Measurements from ENCODE around the gene FAM217A.

DNA sequence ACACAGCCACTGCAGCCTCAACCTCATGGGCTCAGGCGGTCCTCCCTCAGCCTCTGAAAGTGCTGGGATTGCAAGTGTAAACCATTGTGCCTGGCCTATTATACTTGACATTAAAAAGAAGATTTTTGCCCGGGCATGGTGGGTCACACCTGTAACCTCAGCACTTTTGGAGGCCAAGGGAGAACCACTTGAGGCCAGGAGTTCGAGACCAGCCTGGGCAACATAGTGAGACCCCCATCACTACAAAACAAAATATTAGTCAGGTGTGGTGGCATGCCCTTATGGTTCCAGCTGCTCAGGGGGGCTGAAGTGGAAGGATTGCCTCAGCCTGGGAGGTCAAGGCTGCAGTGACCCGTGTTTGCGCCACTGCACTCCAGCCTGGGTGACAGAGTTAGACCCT lies 42.4 kb downstream of the FAM217A start:
- TF ChIP-seq ZNF24 (IDR thresholded peaks at IDR 0.05) = no peak
- TF ChIP-seq, protein P1, sequence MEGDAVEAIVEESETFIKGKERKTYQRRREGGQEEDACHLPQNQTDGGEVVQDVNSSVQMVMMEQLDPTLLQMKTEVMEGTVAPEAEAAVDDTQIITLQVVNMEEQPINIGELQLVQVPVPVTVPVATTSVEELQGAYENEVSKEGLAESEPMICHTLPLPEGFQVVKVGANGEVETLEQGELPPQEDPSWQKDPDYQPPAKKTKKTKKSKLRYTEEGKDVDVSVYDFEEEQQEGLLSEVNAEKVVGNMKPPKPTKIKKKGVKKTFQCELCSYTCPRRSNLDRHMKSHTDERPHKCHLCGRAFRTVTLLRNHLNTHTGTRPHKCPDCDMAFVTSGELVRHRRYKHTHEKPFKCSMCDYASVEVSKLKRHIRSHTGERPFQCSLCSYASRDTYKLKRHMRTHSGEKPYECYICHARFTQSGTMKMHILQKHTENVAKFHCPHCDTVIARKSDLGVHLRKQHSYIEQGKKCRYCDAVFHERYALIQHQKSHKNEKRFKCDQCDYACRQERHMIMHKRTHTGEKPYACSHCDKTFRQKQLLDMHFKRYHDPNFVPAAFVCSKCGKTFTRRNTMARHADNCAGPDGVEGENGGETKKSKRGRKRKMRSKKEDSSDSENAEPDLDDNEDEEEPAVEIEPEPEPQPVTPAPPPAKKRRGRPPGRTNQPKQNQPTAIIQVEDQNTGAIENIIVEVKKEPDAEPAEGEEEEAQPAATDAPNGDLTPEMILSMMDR (CRISPR knock-in tag; IDR thresholded peaks at IDR 0.05) = no peak
- TF ChIP-seq, protein P2, sequence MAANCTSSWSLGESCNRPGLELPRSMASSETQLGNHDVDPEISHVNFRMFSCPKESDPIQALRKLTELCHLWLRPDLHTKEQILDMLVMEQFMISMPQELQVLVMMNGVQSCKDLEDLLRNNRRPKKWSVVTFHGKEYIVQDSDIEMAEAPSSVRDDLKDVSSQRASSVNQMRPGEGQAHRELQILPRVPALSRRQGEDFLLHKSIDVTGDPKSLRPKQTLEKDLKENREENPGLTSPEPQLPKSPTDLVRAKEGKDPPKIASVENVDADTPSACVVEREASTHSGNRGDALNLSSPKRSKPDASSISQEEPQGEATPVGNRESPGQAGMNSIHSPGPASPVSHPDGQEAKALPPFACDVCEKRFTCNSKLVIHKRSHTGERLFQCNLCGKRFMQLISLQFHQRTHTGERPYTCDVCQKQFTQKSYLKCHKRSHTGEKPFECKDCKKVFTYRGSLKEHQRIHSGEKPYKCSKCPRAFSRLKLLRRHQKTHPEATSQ (CRISPR knock-in tag; IDR thresholded peaks at IDR 0.05; ENCODE audit: borderline replicate concordance) = no peak
- no peak for TF ChIP-seq ZNF235 (CRISPR knock-in tag; IDR thresholded peaks at IDR 0.05; ENCODE audit: borderline replicate concordance)

All from HepG2 (cell line).